K562 treated with DMSO at 1 percent for 24 hours (cell line): ENCODE results near the gene TOM1L1. TPM values are rescaled to one million over a fixed set of nuclear protein-coding genes. Genes with fewer than 3 reads are reported as not detected.

Experiments used
- total RNA-seq: library from RNA; unstranded; fragments of 300-600 nt; gene quantifications from 2 replicates; pipeline ENCODE4 v1.2.3, GENCODE V29; 2022; ENCODE audit warnings: low read depth; ENCODE audit not compliant: insufficient read depth

TOM1L1 gene, protein sequence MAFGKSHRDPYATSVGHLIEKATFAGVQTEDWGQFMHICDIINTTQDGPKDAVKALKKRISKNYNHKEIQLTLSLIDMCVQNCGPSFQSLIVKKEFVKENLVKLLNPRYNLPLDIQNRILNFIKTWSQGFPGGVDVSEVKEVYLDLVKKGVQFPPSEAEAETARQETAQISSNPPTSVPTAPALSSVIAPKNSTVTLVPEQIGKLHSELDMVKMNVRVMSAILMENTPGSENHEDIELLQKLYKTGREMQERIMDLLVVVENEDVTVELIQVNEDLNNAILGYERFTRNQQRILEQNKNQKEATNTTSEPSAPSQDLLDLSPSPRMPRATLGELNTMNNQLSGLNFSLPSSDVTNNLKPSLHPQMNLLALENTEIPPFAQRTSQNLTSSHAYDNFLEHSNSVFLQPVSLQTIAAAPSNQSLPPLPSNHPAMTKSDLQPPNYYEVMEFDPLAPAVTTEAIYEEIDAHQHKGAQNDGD
- total RNA-seq, result 17.5 and 24.1 TPM in 2 replicates

DNA sequence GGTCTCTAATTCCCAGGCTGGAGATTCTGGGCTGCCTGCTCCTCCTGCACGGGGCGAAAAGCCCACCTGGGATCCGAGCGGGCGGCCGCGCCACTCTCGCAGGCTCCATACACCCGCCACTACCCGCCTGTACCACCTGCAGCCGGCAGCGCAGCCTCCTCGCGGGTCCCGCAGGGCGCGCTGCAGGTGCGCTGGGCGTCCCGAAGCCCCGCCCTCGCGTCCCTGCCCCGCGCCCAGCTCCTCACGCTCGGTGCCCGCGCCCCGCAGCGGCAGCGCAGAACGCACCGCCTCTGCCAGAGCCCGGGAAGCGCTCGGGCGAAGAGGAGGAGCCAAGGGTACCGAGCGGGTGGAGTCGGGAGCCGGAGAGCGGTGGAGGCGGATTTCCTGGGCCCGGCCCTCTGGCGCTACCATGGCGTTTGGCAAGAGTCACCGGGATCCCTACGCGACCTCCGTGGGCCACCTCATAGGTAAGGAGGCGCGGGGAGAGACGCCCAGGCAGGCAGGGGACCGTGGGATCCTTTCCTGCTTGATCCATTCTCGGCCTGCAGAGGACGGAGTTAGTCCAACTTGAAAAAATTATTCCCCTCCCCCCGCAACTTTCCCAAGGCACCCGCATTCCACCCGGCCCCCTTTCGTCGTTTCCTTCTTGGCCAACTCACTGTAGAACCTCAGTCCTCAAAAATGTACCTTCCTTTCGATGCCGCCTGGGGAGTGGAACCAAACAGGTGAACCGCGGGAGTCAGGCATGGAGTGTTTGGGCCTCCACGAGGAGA, at the start of gene TOM1L1:
TOM1L1 (plus strand) TSS at position 396 of the 773 bp plus-strand sequence; CDS start at position 410, 14 bp downstream.

GRCh38 chr17:54968262-54968987, 67.8 kb downstream of the TOM1L1 start, which contains the start of the genes COX11 and STXBP4:
Gene COX11, minus strand, starts transcription at chr17:54968654. Its CDS starts 8 bp downstream, at chr17:54968646.
Gene STXBP4, plus strand, starts transcription at chr17:54968765. Its CDS starts 17,455 bp downstream, at chr17:54986220.

Other genes with a start within 250 kb of the TOM1L1 start
- gene COX11, start 67.8 kb downstream of the TOM1L1 start, total RNA-seq, result 90.4 and 107 TPM in 2 replicates
- 3.0 and 7.4 TPM in 2 replicates for gene STXBP4, start 67.9 kb downstream of the TOM1L1 start, total RNA-seq